ENCODE results near the gene LY6G6D. TPM values are rescaled to one million over a fixed set of nuclear protein-coding genes. Genes with fewer than 3 reads are reported as not detected.

LY6G6D gene
- total RNA-seq, 2 donors from 2014 or later = not detected

Small RNAs within 50 kb of the gene (microRNA-seq; reads per million reads assigned to microRNA genes)
- 0 to 0.53 reads per million in 2 donors for gene MIR4646

Other genes with a start within 250 kb of the LY6G6D start
- 1 to 10 TPM; 1.2 to 1.3 TPM for gene MICB, start 217.2 kb upstream of the LY6G6D start, total RNA-seq
- gene MCCD1, start 186.4 kb upstream of the LY6G6D start, total RNA-seq = not detected
- 100 to 1,000 TPM; 221 to 269 TPM for gene DDX39B, start 173.3 kb upstream of the LY6G6D start, total RNA-seq
- under 1 TPM; 0.58 to 0.92 TPM for gene ATP6V1G2, start 168.7 kb upstream of the LY6G6D start, total RNA-seq
- gene NFKBIL1, start 167.7 kb upstream of the LY6G6D start, total RNA-seq = 10 to 100 TPM; 14.4 to 18.0 TPM
- under 1 TPM in 1 of 2 donors, not detected in 1; 0.36 TPM for gene LTA, start 143.1 kb upstream of the LY6G6D start, total RNA-seq
- 1 to 10 TPM in 1 of 2 donors, under 1 TPM in 1; 0.27 to 1.4 TPM for gene TNF, start 139.8 kb upstream of the LY6G6D start, total RNA-seq
- 1 to 10 TPM in 1 of 2 donors, under 1 TPM in 1; 0.70 to 3.0 TPM for gene LTB, start 132.9 kb upstream of the LY6G6D start, total RNA-seq
- gene LST1, start 129.1 kb upstream of the LY6G6D start, total RNA-seq = 1 to 10 TPM; 2.4 to 5.8 TPM
- 1 to 10 TPM in 1 of 2 donors, not detected in 1; 1.1 TPM for gene NCR3, start 122.3 kb upstream of the LY6G6D start, total RNA-seq
- gene AIF1, start 100.1 kb upstream of the LY6G6D start, total RNA-seq = 10 to 100 TPM in 1 of 2 donors, 1 to 10 TPM in 1; 5.2 to 15.0 TPM
- 100 to 1,000 TPM in 1 of 2 donors, 10 to 100 TPM in 1; 92.9 to 110 TPM for gene PRRC2A, start 94.6 kb upstream of the LY6G6D start, total RNA-seq
- gene BAG6, start 62.7 kb upstream of the LY6G6D start, total RNA-seq = 100 to 1,000 TPM; 272 to 282 TPM
- 1 to 10 TPM; 2.0 to 3.1 TPM for gene APOM, start 59.5 kb upstream of the LY6G6D start, total RNA-seq
- gene C6orf47, start 54.6 kb upstream of the LY6G6D start, total RNA-seq = 10 to 100 TPM; 35.7 to 36.3 TPM
- 10 to 100 TPM; 11.1 to 15.2 TPM for gene GPANK1, start 50.4 kb upstream of the LY6G6D start, total RNA-seq
- 100 to 1,000 TPM; 137 to 155 TPM for gene CSNK2B, start 49.3 kb upstream of the LY6G6D start, total RNA-seq
- gene LY6G5B, start 45.4 kb upstream of the LY6G6D start, total RNA-seq = 1 to 10 TPM; 8.7 to 9.9 TPM
- gene LY6G5C, start 34.3 kb upstream of the LY6G6D start, total RNA-seq = 1 to 10 TPM; 1.6 to 2.5 TPM
- gene ABHD16A, start 12.0 kb upstream of the LY6G6D start, total RNA-seq = 10 to 100 TPM; 51.5 to 53.9 TPM
- not detected for gene LY6G6F, start 8.5 kb upstream of the LY6G6D start, total RNA-seq
- gene LY6G6C, start 6.4 kb downstream of the LY6G6D start, total RNA-seq = not detected
- under 1 TPM in 1 of 2 donors, not detected in 1; 0.20 TPM for gene MPIG6B, start 8.0 kb downstream of the LY6G6D start, total RNA-seq
- gene DDAH2, start 14.0 kb downstream of the LY6G6D start, total RNA-seq = 100 to 1,000 TPM in 1 of 2 donors, 10 to 100 TPM in 1; 84.2 to 139 TPM
- 100 to 1,000 TPM; 502 to 513 TPM for gene CLIC1, start 21.2 kb downstream of the LY6G6D start, total RNA-seq
- gene MSH5, start 24.7 kb downstream of the LY6G6D start, total RNA-seq = 10 to 100 TPM; 18.7 to 26.9 TPM
- gene SAPCD1, start 47.3 kb downstream of the LY6G6D start, total RNA-seq = 1 to 10 TPM; 3.2 to 3.9 TPM
- gene VWA7, start 62.0 kb downstream of the LY6G6D start, total RNA-seq = 10 to 100 TPM; 11.4 to 11.8 TPM
- gene VARS1, start 80.4 kb downstream of the LY6G6D start, total RNA-seq = 10 to 100 TPM; 35.3 to 58.1 TPM
- 10 to 100 TPM; 33.0 to 33.5 TPM for gene LSM2, start 91.6 kb downstream of the LY6G6D start, total RNA-seq
- gene HSPA1L, start 99.9 kb downstream of the LY6G6D start, total RNA-seq = 1 to 10 TPM in 1 of 2 donors, under 1 TPM in 1; 0.89 to 1.1 TPM
- 100 to 1,000 TPM; 124 to 136 TPM for gene HSPA1A, start 100.2 kb downstream of the LY6G6D start, total RNA-seq
- 100 to 1,000 TPM; 252 to 296 TPM for gene HSPA1B, start 112.4 kb downstream of the LY6G6D start, total RNA-seq
- gene NEU1, start 147.5 kb downstream of the LY6G6D start, total RNA-seq = 10 to 100 TPM; 33.1 to 63.5 TPM
- gene SLC44A4, start 163.6 kb downstream of the LY6G6D start, total RNA-seq = 100 to 1,000 TPM; 763 to 988 TPM
- gene EHMT2, start 182.3 kb downstream of the LY6G6D start, total RNA-seq = 10 to 100 TPM; 28.0 to 30.5 TPM
- 1 to 10 TPM; 2.7 to 2.9 TPM for gene ZBTB12, start 186.7 kb downstream of the LY6G6D start, total RNA-seq
- 10 to 100 TPM in 1 of 2 donors, 1 to 10 TPM in 1; 6.1 to 18.2 TPM for gene C2, start 212.4 kb downstream of the LY6G6D start, total RNA-seq
- gene CFB, start 230.7 kb downstream of the LY6G6D start, total RNA-seq = 10 to 100 TPM; 22.2 to 58.8 TPM
- gene NELFE, start 243.6 kb downstream of the LY6G6D start, total RNA-seq = 10 to 100 TPM; 47.9 to 51.3 TPM
- gene SKIC2, start 243.8 kb downstream of the LY6G6D start, total RNA-seq = 10 to 100 TPM; 55.4 to 70.8 TPM

Measured in left colon (tissue), 2 donors.